ENCODE results near the gene UTP18.
"Not testable (repeated sequence)": the region's sequence is repeated elsewhere in the genome, so short reads cannot be mapped to it uniquely, and the experiment has no call there.

The UTP18 gene

DNA sequence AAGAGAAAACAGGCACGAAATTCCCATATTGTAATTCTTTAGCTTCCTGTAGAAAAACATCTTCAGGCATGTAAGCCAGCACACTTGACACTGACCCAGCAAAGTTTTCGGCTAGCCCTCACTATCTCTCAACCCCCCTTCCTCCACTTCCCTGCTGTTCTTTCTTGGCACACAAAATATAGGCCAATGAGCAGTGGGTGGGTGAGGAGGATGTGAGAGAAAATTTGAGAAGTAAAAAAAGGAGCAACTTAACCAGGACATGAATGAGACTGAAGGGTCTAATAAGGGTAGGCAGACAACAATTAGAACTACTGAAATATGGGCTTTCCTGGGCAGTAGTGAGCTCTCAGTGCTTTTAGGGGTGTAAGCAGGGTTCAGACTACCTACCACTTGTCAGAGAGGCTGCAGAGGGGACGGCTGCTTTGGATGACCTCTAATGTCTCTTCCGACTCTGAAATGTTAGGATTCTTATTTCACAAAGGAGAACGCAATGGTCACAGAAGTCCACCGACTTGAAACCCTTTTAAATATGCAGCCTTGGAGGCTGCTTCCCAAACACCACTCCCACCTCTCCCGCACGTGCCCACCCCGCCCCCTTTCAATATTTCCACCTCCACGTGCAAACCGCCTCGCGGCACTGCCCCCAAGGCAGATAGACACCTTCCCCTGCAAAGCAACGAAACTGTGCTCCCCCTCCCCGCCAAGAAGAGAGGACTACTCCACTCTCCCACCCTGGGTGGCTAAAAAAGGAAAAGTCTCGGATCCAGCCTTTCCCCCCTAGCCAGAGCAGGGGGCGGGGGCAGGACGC, 1.4 kb upstream of the UTP18 start:
- no peak for DNase-seq (ENCODE audit: low read depth)

DNA sequence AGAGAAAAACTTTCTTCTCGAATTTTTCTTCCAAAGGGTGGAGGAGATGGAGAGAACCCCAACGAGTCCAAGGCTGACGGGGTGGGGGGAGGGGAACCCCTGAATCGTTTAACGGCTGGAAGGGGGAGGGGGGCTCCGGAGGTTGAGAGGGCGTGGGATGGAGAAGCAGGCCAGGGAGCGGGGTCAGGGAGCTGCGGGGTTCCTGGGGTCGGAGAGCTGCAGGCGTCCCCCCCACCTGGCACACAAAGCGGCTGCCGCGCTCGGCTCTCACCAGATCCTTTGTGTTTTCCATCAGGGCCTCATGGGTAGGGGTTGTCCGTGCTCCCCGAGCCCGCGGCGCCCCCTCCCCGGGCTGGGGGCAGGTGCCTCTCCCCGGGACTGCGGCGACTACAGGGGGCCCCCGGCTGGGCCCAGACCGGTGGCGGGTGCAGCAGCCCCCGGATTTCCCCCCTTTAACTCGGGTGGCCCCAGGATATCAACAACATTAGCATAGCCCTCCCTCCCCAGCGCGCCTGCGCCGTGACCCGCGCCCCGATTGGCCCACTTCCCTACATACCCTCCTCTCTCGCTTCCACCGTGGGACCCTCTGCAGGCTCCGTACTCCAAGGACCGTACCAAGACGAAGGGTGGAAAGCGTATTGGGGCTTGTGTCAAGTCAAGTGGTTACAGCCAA, 646 bp upstream of the UTP18 start, which contains the start of gene MBTD1:
MBTD1 (minus strand) TSS at position 486 of the 673 bp plus-strand sequence. CDS start 34,888 bp downstream, outside the sequence.
- DNase-seq (ENCODE audit: low read depth): peak; percentile 87

DNA sequence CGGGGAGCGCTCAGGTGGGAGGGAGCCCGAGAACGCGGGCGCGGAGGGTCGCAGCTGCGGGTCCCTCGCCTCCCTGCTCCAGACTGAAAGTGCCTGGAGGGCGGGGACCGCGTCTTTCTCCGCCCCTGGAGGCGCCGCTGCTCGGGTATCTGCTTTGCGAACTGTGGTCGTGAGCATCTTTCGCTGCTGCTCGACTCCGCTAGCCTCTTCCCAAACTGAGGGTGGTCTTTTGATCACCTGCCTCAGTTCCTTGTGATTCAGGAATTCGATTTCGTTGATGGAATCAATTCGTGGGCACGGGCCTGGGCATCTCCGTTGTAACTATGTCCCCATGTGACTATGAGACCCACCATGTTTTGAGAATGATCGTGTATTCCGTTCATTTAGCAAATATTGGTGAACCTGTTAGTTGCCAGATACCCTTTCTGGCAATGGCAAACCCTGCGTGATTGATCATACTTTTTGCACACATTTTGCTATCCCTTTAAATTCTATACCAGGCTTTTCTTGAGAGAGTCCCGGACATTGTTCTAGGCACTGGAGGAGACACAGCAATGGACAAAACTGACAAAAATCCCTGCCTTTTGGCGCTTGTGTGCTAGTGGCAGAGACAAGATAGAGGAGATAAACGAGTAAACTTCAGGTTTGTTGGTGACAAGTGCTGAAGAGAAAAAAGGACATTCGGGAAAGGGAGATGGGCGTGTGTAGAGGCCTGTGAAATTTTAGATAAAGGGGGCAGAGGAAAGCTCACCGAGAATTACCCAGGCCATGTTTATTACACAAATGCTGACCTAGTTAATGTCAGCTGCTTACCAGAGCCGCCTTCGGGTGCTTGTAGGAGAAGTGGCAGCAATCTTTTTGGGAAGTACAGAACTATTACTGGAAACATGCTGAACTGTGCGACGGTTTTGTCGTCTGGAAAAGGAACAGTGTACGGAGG, 948 bp downstream of the UTP18 start:
- DNase-seq (ENCODE audit: low read depth): no peak

DNA sequence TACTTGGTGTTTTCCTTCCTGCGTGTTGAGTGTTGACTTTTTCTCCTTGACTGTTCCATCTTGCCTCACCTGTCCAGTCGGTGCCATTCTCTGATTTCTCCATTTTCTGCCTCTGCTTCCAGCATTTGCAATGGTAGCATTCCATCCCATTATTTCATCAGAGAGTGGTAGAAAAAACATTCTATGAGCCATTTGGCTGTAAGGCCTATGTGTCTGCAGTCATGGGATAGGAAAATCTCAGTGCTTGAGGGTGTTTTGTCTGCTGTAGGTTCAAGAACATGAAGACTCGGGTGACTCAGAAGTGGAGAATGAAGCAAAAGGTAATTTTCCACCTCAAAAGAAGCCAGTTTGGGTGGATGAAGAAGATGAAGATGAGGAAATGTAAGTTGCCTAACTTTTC, 2.7 kb downstream of the UTP18 start:
- DNase-seq (ENCODE audit: low read depth): no peak

DNA sequence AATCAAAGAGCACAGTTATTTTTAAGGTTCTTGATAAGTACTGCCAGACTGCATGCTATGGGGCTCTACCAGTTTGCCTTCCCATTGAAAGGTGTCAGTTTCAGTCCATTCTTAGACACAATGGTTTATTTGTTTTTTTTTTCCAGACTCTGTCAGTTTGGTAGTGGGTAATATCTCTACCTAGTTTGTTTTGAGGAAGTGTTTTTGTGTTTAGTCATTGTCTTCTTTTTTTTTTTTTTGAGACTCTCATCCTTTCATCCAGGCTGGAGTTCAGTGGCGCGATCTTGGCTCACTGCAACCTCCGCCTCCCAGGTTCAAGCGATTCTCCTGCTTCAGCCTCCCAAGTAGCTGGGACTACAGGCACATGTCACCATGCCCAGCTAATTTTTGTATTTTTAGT, 4.1 kb downstream of the UTP18 start:
- not testable (repeated sequence) for DNase-seq (ENCODE audit: low read depth)

DNA sequence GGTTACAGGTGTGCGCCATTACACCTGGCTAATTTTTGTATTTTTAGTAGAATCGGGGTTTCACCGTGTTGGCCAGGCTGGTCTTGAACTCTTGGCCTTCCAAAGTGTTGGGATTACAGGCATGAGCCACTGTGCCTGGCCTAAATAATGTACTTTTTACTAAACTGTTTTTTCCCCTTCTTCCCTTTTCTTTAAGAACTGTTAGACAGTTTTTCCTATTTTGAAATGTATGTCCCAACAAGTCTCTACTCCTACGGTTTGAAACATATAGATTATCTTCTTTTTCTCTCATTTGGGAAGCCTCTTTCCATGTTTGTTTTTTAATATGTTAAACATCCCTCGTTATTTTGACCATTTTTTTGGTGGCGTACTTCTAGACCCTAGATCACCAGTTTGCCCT, 9.6 kb downstream of the UTP18 start:
- DNase-seq (ENCODE audit: low read depth): no peak

DNA sequence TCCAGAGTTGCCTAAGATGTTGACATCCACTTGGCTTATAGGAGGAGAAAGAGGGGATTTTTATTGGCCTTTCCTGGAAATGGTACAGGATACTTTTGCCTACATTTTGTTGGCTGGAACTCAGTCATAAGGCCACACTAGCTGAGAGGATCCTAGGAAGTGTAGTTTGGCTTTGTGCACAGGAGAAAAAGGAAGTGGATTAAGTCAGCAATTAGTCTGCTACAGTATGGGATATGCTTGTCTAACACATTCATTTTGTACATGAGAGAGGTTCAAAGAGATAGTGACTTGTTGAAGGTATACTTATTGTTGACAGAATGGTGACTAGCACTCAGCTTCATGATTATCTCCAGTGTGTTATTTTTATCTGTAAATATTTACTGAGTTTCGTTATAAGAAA, 10.3 kb downstream of the UTP18 start:
- no peak for DNase-seq (ENCODE audit: low read depth)

DNA sequence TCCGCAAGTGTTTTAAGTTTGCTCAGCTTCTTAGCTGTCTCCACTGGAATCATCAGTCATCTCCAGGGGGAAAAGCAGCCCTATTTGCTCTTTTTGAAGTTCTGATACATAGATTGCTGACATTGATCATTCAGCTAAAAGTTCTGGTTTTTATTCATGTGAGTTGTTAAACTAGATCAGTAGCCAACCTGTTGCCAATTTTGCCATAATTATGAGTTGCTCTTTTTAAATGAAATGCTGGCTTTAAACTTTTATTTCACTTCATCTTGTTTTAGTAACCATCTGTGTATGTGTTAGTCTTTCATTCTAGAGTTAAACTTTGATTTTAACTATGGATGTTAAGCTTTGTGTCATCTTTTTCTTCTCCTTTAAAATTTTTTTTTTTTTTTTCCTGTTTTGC, 12.5 kb downstream of the UTP18 start:
- DNase-seq (ENCODE audit: low read depth): no peak

DNA sequence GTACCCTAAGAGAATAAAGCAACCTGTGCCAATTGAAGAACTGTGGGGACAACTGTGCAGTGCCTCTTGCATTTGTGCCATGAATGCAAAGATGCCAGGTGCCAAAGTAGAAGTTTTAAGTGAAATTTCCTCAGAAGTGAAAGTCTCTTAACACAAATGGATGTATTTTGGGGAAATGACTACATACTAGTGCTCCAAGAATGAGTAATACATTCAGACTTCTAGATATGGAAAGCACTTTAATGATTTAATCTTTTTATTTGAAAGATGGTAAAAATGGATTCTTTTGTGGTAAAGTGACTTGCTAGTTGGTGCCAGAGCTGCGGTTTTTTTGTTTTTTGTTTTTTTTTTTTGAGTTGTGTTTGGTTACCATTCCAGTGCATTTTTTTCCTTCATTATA, 15.0 kb downstream of the UTP18 start:
- no peak for DNase-seq (ENCODE audit: low read depth)

DNA sequence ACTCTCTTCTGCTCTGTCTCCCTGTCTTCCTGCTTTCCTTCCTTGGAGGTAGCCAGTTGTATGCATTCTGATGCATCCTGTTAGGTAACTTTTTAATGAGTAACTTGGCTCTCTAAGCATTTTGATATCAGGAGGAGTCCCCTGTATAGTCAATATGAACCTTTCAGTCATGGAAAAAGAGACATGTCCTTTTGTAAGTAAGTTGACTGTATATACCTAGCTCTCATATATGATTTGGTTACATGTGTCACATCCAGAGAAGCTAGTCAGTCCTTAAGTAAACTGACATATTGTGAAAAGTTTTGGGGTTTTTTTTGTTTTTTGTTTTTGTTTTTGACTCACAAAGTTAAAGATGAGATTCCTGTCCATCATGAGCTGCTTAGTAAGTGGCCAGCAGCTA, 18.8 kb downstream of the UTP18 start:
- DNase-seq (ENCODE audit: low read depth): no peak

DNA sequence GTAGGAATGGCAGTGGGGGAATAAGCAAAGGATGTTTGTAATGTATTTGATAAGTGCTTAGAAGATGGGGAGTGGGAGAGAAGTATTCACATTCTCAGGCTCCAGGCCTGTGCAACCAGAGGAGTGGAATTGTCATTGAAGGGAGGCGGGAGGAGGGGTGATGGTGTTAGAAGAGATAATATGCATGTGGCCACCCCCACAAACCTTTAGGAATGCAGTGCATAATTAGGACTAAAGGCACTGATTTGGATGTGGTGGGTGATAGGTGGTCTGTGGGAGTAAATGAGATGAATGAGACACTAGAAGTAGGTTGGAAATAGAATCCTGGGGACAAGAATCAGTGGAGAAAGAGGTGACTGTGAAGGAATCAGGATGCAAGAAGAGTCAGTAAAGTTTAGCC, 27.1 kb downstream of the UTP18 start:
- no peak for DNase-seq (ENCODE audit: low read depth)

DNA sequence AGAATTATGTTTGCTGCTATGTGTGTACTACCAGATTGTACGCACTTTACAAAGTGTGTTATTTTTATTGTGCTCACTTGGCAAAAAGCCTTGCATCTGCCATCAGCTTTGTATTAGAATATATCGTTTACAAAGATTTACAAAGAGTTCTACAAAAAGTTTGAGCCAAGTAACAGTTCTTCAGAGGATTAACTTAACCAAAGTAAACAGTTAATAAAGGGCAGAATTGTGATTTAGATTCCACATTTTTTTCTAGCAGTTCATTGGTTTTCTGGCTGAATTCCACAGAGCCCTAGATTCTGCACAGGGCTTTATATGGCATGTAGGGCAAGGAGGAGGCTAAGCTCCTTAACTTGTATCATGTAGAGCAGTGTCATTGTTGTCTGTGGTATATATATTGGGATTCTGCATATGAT, 29.4 kb downstream of the UTP18 start:
- DNase-seq (ENCODE audit: low read depth): no peak

DNA sequence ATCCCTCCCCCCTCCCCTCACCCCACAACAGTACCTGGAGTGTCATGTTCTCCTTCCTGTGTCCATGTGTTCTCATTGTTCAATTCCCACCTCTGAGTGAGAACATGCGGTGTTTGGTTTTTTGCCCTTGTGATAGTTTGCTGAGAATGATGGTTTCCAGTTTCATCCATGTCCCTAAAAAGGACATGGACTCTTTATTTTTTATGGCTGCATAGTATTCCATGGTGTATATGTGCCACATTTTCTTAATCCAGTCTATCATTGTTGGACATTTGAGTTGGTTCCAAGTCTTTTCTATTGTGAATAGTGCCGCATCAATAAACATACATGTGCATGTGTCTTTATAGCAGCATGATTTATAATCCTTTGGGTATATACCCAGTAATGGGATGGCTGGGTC, 34.0 kb downstream of the UTP18 start:
- DNase-seq (ENCODE audit: low read depth): not testable (repeated sequence)

DNA sequence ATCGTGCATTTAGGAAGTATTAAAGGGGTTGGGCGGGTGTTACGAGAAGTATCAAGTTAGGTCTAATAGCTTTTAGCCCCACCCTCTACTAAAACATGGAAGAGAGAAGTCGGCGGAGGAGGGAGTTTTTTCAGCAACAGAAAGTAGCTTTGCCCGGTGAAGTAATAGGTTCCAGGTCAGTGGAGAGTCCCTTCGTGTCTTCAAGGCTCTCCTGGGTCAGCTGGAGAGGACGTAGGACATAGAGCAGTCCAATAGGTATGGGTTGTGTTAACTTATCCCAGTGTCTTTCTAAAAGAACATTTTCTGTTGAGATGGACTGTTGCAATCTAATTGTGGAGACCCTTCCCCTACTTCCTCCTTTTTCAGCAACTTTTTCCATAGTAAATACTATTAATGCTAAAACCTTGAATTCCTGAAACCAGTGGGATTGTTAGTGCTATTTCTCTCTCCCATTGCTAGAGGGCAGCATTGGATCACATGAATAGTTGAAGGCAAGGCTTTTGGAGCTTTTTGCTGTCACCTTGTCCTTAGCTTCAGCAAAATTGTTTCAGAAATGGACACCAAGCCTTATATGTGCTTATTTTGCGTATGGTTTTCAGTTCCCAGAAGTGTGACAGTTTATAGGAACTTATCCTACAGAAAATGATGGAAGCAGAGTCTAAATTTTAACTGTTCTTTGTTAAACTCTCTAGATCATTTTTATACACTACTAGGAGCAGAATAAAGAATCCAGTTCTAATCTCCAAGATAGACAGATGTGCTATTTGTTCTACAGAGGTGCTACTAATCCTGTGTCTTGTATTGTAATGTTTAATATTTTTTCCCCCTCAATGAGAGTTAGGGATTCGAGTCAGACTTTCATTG, 38.4 kb downstream of the UTP18 start:
- DNase-seq (ENCODE audit: low read depth): no peak

DNA sequence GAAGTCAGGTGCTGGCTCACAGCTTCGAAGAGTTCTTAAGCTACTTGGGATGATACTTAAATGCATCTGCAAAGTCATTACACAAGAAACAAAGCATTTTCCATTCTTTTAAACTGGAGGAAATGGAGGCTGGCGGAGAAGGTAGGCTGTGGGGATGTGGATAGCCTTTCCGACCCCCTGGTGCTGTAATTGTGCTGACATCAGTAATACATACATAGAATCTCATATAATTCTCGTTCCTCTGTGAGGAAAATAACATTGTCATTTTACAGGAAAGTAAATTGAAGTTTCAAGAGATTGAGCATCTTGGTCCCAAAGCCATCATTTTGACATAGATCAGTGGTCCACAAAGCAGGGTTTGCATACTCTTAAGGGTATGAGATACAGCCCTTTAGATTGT, 39.5 kb downstream of the UTP18 start:
- DNase-seq (ENCODE audit: low read depth): no peak

DNA sequence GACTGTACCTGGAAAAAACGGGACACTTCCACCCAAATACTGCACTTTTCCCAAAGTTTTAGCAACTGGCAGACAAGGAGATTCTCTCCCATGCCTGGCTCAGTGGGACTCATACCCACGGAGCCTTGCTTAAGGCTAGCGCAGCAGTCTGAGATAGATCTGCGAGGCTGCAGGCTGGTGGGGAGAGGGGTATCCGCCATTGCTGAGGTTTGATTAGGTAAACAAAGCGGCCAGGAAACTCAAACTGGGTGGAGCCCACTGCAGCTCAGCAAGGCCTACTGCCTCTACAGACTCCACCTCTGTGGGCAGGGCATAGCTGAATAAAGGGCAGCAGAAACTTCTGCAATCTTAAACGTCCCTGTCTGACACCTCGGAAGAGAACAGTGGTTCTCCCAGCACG, 44.8 kb downstream of the UTP18 start:
- DNase-seq (ENCODE audit: low read depth): no peak

DNA sequence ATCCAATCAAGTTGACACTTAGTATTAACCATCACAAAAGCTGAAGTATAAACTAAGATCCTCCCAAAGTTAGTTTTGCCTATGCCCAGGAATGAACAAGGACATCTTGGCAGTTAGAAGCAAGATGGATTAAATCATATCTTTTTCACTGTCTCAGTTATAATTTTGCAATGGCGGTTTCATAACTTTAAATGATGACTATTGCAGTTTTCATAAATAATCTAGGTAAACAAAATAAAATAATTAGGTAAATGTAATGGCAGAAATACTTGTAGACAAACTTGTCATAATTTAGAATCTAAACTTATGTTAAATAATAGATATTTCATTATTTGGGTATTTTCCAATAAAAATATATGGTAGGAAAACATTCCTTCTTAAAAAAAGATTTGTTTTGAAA, 51.7 kb downstream of the UTP18 start:
- not testable (repeated sequence) for DNase-seq (ENCODE audit: low read depth)

DNA sequence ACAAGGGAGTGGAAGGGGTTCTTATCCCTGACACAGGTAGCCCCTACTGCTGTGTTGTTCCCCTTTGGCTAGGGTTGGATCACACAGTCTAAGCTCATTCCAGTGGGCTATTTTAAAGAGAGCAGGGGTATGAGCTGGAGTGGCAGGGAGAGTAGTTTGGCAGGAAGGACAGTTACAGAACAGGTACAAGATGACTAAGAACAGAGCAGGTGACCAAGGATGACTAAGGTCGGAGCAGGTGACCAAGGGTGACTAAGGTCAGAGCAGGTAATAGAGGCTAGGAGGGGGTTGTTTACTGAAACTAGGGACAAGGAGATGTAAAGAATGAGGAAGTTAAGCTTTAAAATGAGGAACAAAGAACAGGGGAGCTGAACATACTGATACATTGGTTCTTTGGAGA, 58.8 kb downstream of the UTP18 start:
- DNase-seq (ENCODE audit: low read depth): no peak

DNA sequence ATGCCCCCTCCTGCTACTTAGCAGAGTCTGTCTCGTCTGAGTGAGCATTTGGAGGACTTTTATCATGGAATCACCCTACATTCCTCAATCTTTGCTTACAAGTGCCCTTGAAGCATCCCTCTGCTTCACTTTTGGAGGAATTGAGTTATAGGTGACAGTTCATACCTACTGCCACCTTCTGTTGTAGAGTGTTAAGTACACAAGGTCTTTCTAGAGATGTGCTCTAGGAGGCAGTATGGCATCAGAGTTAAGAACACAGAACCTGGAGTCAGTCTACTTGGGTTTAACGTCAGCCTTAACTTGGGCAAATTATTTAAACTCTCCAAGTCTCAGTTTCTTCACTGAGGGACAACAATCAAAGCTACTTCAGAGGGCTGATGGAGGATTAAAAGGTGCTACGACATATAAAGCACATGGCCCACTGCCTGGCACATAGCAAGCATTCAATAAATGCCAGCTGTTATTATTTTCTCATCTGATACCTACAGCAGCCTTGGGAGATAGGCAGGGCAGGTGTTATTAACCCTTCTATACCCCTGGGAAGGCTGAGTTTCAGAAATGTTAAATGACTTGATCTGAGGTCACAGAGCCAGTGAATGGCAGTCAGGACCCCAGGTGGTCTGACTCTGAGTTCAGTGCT, 62.2 kb downstream of the UTP18 start:
- no peak for DNase-seq (ENCODE audit: low read depth)

DNA sequence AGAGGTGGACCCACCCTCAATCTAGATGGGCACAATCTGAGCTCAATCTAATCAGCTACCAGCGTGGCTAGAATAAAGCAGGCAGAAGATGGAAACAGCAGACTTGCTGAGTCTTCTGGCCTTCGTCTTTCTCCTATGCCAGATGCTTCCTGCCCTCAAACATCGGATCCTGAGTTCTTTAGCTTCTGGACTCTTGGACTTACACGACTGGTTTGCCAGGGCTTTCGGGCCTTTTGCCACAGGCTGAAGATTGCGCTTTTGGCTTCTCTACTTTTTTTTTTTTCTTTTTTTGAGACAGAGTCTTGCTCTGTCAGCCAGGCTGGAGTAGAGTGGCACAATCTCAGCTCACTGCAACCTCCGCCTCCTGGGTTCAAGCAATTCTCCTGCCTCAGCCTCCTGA, 65.1 kb downstream of the UTP18 start:
- no peak for DNase-seq (ENCODE audit: low read depth)

Measured in stimulated activated CD4-positive, alpha-beta T cell treated with anti-CD3 and anti-CD28 coated beads, Interleukin-2, amount 100 ng/mL, for 4 hours (primary cell).